Osteocyte (in vitro differentiated cells): Measurements from ENCODE around the gene NFATC4. TPM values are rescaled to one million over a fixed set of nuclear protein-coding genes. Genes with fewer than 3 reads are reported as not detected.
A peak's percentile ranks its signal among the peaks of the same experiment; 100 is the strongest.
"Not testable (repeated sequence)": the region's sequence is repeated elsewhere in the genome, so short reads cannot be mapped to it uniquely, and the experiment has no call there.

Source experiments
- DNase-seq: peaks from one replicate; pipeline ENCODE4 v3.0.0; 2021; ENCODE audit warnings: mixed read lengths; ENCODE audit not compliant: unreplicated experiment; ENCODE audit errors: extremely low spot score
- H3K27ac Mint-ChIP-seq: one replicate; pipeline ENCODE4 v1.8.0; 2021; ENCODE audit warnings: mild to moderate bottlenecking, mixed read lengths; ENCODE audit not compliant: unreplicated experiment
- H3K27me3 Mint-ChIP-seq: one replicate; pipeline ENCODE4 v1.8.0; 2021; ENCODE audit warnings: mixed read lengths; ENCODE audit not compliant: unreplicated experiment
- H3K36me3 Mint-ChIP-seq: one replicate; pipeline ENCODE4 v1.8.0; 2021; ENCODE audit warnings: mixed read lengths; ENCODE audit not compliant: unreplicated experiment
- H3K4me1 Mint-ChIP-seq: one replicate; pipeline ENCODE4 v1.8.0; 2021; ENCODE audit warnings: mixed read lengths; ENCODE audit not compliant: unreplicated experiment
- H3K4me3 Mint-ChIP-seq: one replicate; pipeline ENCODE4 v1.8.0; 2021; ENCODE audit warnings: mild to moderate bottlenecking, moderate library complexity, mixed read lengths; ENCODE audit not compliant: unreplicated experiment
- H3K9me3 Mint-ChIP-seq: one replicate; pipeline ENCODE4 v1.8.0; 2021; ENCODE audit warnings: mixed read lengths; ENCODE audit not compliant: unreplicated experiment
- CTCF ChIP-seq: fragments of 200-600 bp; sonication (generic); IDR thresholded peaks from 2 replicates; pipeline ENCODE4 v1.5.0; 2021; ENCODE audit warnings: antibody characterized with exemption, mild to moderate bottlenecking, moderate library complexity
- total RNA-seq: library from RNA; stranded (reverse); gene quantifications from 2 replicates; pipeline ENCODE4 v1.2.1, GENCODE V29; 2021

NFATC4 gene
- total RNA-seq, 1 donor from 2014 or later, result 223 TPM

- no peak overlapping the region for H3K4me3 Mint-ChIP-seq
- peak overlapping the region; percentile 14 for H3K27ac Mint-ChIP-seq
- no peaks in the 10 kb centered on the region for H3K36me3 Mint-ChIP-seq
- H3K4me1 Mint-ChIP-seq, result peaks cover 15% of the 10 kb centered on the region
- DNase-seq, result no peak
- H3K27me3 Mint-ChIP-seq, result peaks cover 50% of the 10 kb centered on the region
- no peak for TF ChIP-seq CTCF
- H3K9me3 Mint-ChIP-seq, result no peaks in the 10 kb centered on the region
Measured at GRCh38 chr14:24353559-24354481, 14.2 kb upstream of the NFATC4 start.

- peaks cover 15% of the 10 kb centered on the region for H3K4me1 Mint-ChIP-seq
- peak overlapping the region; percentile 14 for H3K27ac Mint-ChIP-seq
- not testable (repeated sequence) for DNase-seq, H3K4me3 Mint-ChIP-seq, H3K36me3 Mint-ChIP-seq, H3K9me3 Mint-ChIP-seq
- peaks cover 45% of the 10 kb centered on the region for H3K27me3 Mint-ChIP-seq
Measured at GRCh38 chr14:24354482-24354825, 13.5 kb upstream of the NFATC4 start.

- peaks cover 40% of the 10 kb centered on the region for H3K27me3 Mint-ChIP-seq
Measured at GRCh38 chr14:24355009-24355408, 13.0 kb upstream of the NFATC4 start.

GRCh38 chr14:24356208-24356607 lies 11.8 kb upstream of the NFATC4 start:
- Mint-ChIP-seq H3K27ac (no peak overlapping the region), H3K9me3 (no peaks in the 10 kb centered on the region), H3K4me1 (peaks cover 12% of the 10 kb centered on the region), H3K27me3 (peaks cover 29% of the 10 kb centered on the region), H3K4me3 (no peak overlapping the region), H3K36me3 (no peaks in the 10 kb centered on the region)
- DNase-seq, result no peak
- no peak for TF ChIP-seq CTCF

More at GRCh38 chr14:24355009-24355408, 13.0 kb upstream of the NFATC4 start:
- DNase-seq, result no peak
- Mint-ChIP-seq H3K4me3 (no peak overlapping the region), H3K4me1 (peaks cover 12% of the 10 kb centered on the region), H3K27ac (no peak overlapping the region), H3K36me3 (no peaks in the 10 kb centered on the region), H3K9me3 (no peaks in the 10 kb centered on the region)
- no peak for TF ChIP-seq CTCF

GRCh38 chr14:24360281-24360680 lies 7.7 kb upstream of the NFATC4 start:
- Mint-ChIP-seq H3K9me3 (no peaks in the 10 kb centered on the region), H3K27ac (no peak overlapping the region), H3K4me1 (peaks cover 5% of the 10 kb centered on the region), H3K36me3 (no peaks in the 10 kb centered on the region), H3K27me3 (no peaks in the 10 kb centered on the region), H3K4me3 (no peak overlapping the region)
- no peak for TF ChIP-seq CTCF
- no peak for DNase-seq
